ENCODE data around the gene LAMA4. TPM values are rescaled to one million over a fixed set of nuclear protein-coding genes. Genes with fewer than 3 reads are reported as not detected.

Gene LAMA4
- total RNA-seq, 6 experiments from 2014 or later = 80.6 to 130 (median 89.8) TPM

DNA sequence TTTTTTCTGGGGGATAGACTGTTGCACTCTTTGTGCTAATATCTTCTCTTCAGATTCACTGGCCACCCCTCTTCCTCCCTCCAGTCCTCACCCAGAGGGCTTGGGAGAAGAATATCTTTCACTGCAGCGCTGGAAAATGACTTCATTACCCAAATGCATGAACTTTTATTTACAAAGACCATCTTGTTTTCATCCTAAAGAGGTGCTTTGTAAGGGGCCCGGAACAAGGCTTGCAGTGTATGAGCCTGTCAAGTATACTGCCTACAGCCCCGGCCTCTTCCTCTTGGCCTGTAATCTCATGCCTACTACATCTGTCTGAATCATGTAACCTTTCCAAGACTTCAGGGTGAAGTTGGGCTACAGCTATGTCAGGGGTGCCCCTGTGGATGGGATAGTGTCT is 554 bp upstream of the LAMA4 start:
- Mint-ChIP-seq H3K4me1 (ENCODE audit: low read depth) (peaks cover 56% of the 10 kb centered on the region), H3K27ac (peak overlapping the region; percentile 89), H3K4me3 (peak overlapping the region; percentile 91), H3K9me3 (no peaks in the 10 kb centered on the region), H3K27me3 (ENCODE audit: insufficient read depth) (no peaks in the 10 kb centered on the region; the same call in 1 of the 2 replicates), H3K36me3 (ENCODE audit: low read depth) (peaks cover 22% of the 10 kb centered on the region)
- no peak for TF ChIP-seq CTCF (IDR thresholded peaks at IDR 0.05)
- DNase-seq = no peak

- H3K36me3 Mint-ChIP-seq (ENCODE audit: low read depth) = peaks cover 29% of the 10 kb centered on the region
- H3K27ac Mint-ChIP-seq = peak overlapping the region; percentile 89
- H3K4me3 Mint-ChIP-seq = peak overlapping the region; percentile 91
- H3K4me1 Mint-ChIP-seq (ENCODE audit: low read depth) = peaks cover 61% of the 10 kb centered on the region
- no peaks in the 10 kb centered on the region; the same call in none of the 2 replicates for H3K27me3 Mint-ChIP-seq (ENCODE audit: insufficient read depth)
- DNase-seq = no peak
- no peak for TF ChIP-seq CTCF (IDR thresholded peaks at IDR 0.05)
- H3K9me3 Mint-ChIP-seq = no peaks in the 10 kb centered on the region
Measured at GRCh38 chr6:112253498-112253840, 898 bp downstream of the LAMA4 start.

DNA sequence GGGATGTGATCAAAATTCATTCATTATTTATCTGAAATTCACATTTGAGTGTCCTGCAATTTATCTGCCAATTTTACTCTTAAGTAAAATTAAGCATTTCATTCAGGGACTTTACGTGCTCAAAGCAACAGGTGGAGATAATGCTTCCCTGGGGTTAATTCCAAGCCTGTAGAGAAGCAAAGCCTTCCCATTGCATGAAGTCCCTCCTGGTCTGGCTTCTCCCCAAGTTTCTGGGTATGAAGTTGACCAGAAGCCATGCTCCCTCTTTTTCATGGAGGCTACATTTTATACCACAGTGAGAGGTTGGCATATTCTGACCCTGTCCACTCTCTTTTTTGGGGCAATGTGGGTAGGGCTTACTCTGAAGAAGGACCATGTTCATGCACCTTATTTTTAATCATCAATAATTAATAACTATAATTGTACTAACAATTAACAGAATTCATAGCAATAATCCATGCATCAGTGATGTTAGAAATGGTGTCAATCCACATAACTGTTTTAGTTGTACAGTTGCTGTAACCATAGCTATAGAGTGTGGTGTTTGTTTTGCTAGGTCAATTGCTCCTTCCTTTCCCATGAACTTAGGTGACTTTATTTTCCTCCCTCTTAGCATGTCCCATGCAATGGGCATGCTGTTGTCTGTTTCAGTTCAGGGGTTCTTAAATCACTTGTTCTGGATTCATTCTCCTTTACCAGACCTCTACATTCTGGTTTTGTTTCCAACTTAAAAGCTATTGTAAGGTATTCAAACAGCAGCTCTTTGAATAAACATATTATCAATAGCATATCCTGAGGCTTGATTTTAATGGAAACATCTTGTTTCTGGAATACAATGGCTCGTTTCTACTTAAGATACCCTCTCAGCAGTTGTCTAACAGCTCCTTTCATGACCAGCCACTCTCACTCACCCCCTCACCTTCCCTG is 1.5 kb downstream of the LAMA4 start:
- Mint-ChIP-seq H3K36me3 (ENCODE audit: low read depth) (peaks cover 30% of the 10 kb centered on the region), H3K27ac (peak overlapping the region; percentile 89), H3K4me3 (peak overlapping the region; percentile 91), H3K4me1 (ENCODE audit: low read depth) (peaks cover 61% of the 10 kb centered on the region), H3K9me3 (no peaks in the 10 kb centered on the region), H3K27me3 (ENCODE audit: insufficient read depth) (no peaks in the 10 kb centered on the region; the same call in none of the 2 replicates)
- TF ChIP-seq CTCF (IDR thresholded peaks at IDR 0.05) = no peak
- no peak for DNase-seq

DNA sequence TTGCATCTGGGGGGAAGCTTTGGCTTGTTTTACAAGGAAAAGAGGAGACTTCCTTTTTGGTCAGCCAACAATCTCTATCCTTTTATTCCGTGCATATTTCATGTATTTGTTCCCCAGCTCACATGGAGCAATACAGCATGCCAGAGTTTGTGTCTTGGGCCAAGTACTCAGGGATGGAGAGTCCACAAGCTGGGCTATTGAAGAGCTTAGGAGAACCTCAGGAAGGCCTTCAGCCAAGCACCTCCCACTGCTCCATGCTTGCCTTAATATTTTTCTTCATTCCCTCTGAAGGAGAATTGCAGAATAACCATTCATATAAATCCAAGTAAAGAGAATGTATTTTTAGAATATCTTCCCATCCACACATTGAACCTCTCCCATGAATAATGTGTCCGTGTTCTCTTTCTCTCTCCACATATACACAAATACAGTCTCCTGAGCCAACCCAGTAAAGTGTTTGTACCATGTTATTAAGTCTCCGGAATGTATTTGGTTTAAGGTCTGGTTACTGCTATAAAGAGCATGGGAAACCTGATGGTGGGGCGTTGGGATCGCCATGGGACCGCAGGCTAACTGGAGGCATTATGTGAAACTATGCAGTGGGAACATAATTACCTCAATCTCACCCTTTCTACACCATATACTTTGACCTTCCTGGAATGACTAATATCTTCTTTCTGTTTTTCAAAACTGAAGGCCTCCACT is 3.0 kb downstream of the LAMA4 start:
- TF ChIP-seq CTCF (IDR thresholded peaks at IDR 0.05) = no peak
- Mint-ChIP-seq H3K4me1 (ENCODE audit: low read depth) (peaks cover 76% of the 10 kb centered on the region), H3K9me3 (no peaks in the 10 kb centered on the region), H3K27ac (no peak overlapping the region; the same call in 1 of the 2 replicates), H3K36me3 (ENCODE audit: low read depth) (peaks cover 34% of the 10 kb centered on the region), H3K27me3 (ENCODE audit: insufficient read depth) (no peaks in the 10 kb centered on the region; the same call in none of the 2 replicates), H3K4me3 (peak overlapping the region; percentile 91)
- no peak for DNase-seq

DNA sequence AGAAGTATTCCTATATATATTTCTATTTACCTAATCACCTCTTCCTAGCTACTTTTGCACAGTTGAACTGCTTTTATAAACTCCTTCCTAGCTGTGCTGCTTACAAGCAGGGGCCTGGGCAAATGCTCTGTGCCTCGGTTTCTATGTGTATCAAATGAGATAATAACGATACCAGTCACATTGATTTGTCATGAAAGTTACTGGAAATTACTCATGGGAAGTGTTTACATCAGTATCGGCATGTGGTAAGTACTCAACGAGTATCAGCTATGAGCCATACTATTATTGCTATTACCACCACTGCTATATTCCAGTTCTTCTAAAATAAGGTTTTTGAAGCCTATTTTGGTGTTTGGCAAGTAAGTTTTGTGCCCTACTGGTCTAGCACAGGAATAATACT is 4.9 kb downstream of the LAMA4 start:
- no peaks in the 10 kb centered on the region for H3K9me3 Mint-ChIP-seq
- TF ChIP-seq CTCF (IDR thresholded peaks at IDR 0.05) = no peak
- peaks cover 85% of the 10 kb centered on the region for H3K4me1 Mint-ChIP-seq (ENCODE audit: low read depth)
- H3K4me3 Mint-ChIP-seq = peak overlapping the region; percentile 51
- peaks cover 37% of the 10 kb centered on the region for H3K36me3 Mint-ChIP-seq (ENCODE audit: low read depth)
- H3K27me3 Mint-ChIP-seq (ENCODE audit: insufficient read depth) = no peaks in the 10 kb centered on the region; the same call in none of the 2 replicates
- peak overlapping the region; percentile 66 for H3K27ac Mint-ChIP-seq
- DNase-seq = no peak

Data from HFFc6 (cell line).